ENCODE results near the gene PTCHD1.

Gene PTCHD1

GRCh38 chrX:23386726-23387125 is 52.1 kb downstream of the PTCHD1 start:
- Histone ChIP-seq H3K4me1 (ENCODE audit: control insufficient read depth, insufficient read depth, low read length) (no peaks in the 10 kb centered on the region), H3K9me3 (ENCODE audit: control insufficient read depth, low read length) (no peaks in the 10 kb centered on the region), H3K36me3 (ENCODE audit: control insufficient read depth, insufficient read depth, low read length) (no peaks in the 10 kb centered on the region), H3K4me3 (ENCODE audit: low read length) (no peak overlapping the region), H3K27me3 (ENCODE audit: control insufficient read depth, insufficient read depth, low read length) (no peaks in the 10 kb centered on the region), H3K9ac (ENCODE audit: low read length) (no peak overlapping the region)

- Histone ChIP-seq H3K36me3 (ENCODE audit: control insufficient read depth, insufficient read depth, low read length) (no peaks in the 10 kb centered on the region), H3K4me3 (ENCODE audit: low read length) (no peak overlapping the region), H3K9me3 (ENCODE audit: control insufficient read depth, low read length) (no peaks in the 10 kb centered on the region), H3K9ac (ENCODE audit: low read length) (no peak overlapping the region), H3K4me1 (ENCODE audit: control insufficient read depth, insufficient read depth, low read length) (no peaks in the 10 kb centered on the region), H3K27me3 (ENCODE audit: control insufficient read depth, insufficient read depth, low read length) (no peaks in the 10 kb centered on the region)
Observed at GRCh38 chrX:23387550-23388184, 53.0 kb downstream of the PTCHD1 start.

- no peaks in the 10 kb centered on the region for H3K9me3 ChIP-seq (ENCODE audit: control insufficient read depth, low read length)
- no peak overlapping the region for H3K9ac ChIP-seq (ENCODE audit: low read length)
- no peaks in the 10 kb centered on the region for H3K36me3 ChIP-seq (ENCODE audit: control insufficient read depth, insufficient read depth, low read length)
- no peak overlapping the region for H3K4me3 ChIP-seq (ENCODE audit: low read length)
- H3K27me3 ChIP-seq (ENCODE audit: control insufficient read depth, insufficient read depth, low read length): no peaks in the 10 kb centered on the region
- H3K4me1 ChIP-seq (ENCODE audit: control insufficient read depth, insufficient read depth, low read length): no peaks in the 10 kb centered on the region
Observed at GRCh38 chrX:23389196-23389792, 54.6 kb downstream of the PTCHD1 start.

- Histone ChIP-seq H3K27me3 (ENCODE audit: control insufficient read depth, insufficient read depth, low read length) (no peaks in the 10 kb centered on the region), H3K4me1 (ENCODE audit: control insufficient read depth, insufficient read depth, low read length) (no peaks in the 10 kb centered on the region), H3K9ac (ENCODE audit: low read length) (no peak overlapping the region), H3K9me3 (ENCODE audit: control insufficient read depth, low read length) (no peaks in the 10 kb centered on the region), H3K4me3 (ENCODE audit: low read length) (no peak overlapping the region), H3K36me3 (ENCODE audit: control insufficient read depth, insufficient read depth, low read length) (no peaks in the 10 kb centered on the region)
Observed at GRCh38 chrX:23390979-23391378, 56.3 kb downstream of the PTCHD1 start.

- Histone ChIP-seq H3K4me3 (ENCODE audit: low read length) (no peak overlapping the region), H3K9ac (ENCODE audit: low read length) (no peak overlapping the region), H3K9me3 (ENCODE audit: control insufficient read depth, low read length) (no peaks in the 10 kb centered on the region), H3K4me1 (ENCODE audit: control insufficient read depth, insufficient read depth, low read length) (no peaks in the 10 kb centered on the region), H3K36me3 (ENCODE audit: control insufficient read depth, insufficient read depth, low read length) (no peaks in the 10 kb centered on the region), H3K27me3 (ENCODE audit: control insufficient read depth, insufficient read depth, low read length) (no peaks in the 10 kb centered on the region)
Observed at GRCh38 chrX:23392195-23392594, 57.5 kb downstream of the PTCHD1 start.

GRCh38 chrX:23394421-23394820 is 59.8 kb downstream of the PTCHD1 start:
- no peak overlapping the region for H3K4me3 ChIP-seq (ENCODE audit: low read length)
- H3K36me3 ChIP-seq (ENCODE audit: control insufficient read depth, insufficient read depth, low read length): no peaks in the 10 kb centered on the region
- no peak overlapping the region for H3K9ac ChIP-seq (ENCODE audit: low read length)
- H3K27me3 ChIP-seq (ENCODE audit: control insufficient read depth, insufficient read depth, low read length): no peaks in the 10 kb centered on the region
- no peaks in the 10 kb centered on the region for H3K4me1 ChIP-seq (ENCODE audit: control insufficient read depth, insufficient read depth, low read length)
- no peaks in the 10 kb centered on the region for H3K9me3 ChIP-seq (ENCODE audit: control insufficient read depth, low read length)

- no peaks in the 10 kb centered on the region for H3K27me3 ChIP-seq (ENCODE audit: control insufficient read depth, insufficient read depth, low read length)
- no peak overlapping the region for H3K9ac ChIP-seq (ENCODE audit: low read length)
- no peaks in the 10 kb centered on the region for H3K9me3 ChIP-seq (ENCODE audit: control insufficient read depth, low read length)
- no peaks in the 10 kb centered on the region for H3K4me1 ChIP-seq (ENCODE audit: control insufficient read depth, insufficient read depth, low read length)
- H3K4me3 ChIP-seq (ENCODE audit: low read length): no peak overlapping the region
- H3K36me3 ChIP-seq (ENCODE audit: control insufficient read depth, insufficient read depth, low read length): no peaks in the 10 kb centered on the region
Observed at GRCh38 chrX:23396263-23396662, 61.6 kb downstream of the PTCHD1 start.

GRCh38 chrX:23398570-23398969 is 63.9 kb downstream of the PTCHD1 start:
- Histone ChIP-seq H3K27me3 (ENCODE audit: control insufficient read depth, insufficient read depth, low read length) (no peaks in the 10 kb centered on the region), H3K4me1 (ENCODE audit: control insufficient read depth, insufficient read depth, low read length) (no peaks in the 10 kb centered on the region), H3K36me3 (ENCODE audit: control insufficient read depth, insufficient read depth, low read length) (no peaks in the 10 kb centered on the region), H3K4me3 (ENCODE audit: low read length) (no peak overlapping the region), H3K9me3 (ENCODE audit: control insufficient read depth, low read length) (no peaks in the 10 kb centered on the region), H3K9ac (ENCODE audit: low read length) (no peak overlapping the region)

- H3K9ac ChIP-seq (ENCODE audit: low read length): no peak overlapping the region
- H3K9me3 ChIP-seq (ENCODE audit: control insufficient read depth, low read length): no peaks in the 10 kb centered on the region
- no peaks in the 10 kb centered on the region for H3K27me3 ChIP-seq (ENCODE audit: control insufficient read depth, insufficient read depth, low read length)
- H3K4me1 ChIP-seq (ENCODE audit: control insufficient read depth, insufficient read depth, low read length): no peaks in the 10 kb centered on the region
- H3K4me3 ChIP-seq (ENCODE audit: low read length): no peak overlapping the region
- H3K36me3 ChIP-seq (ENCODE audit: control insufficient read depth, insufficient read depth, low read length): no peaks in the 10 kb centered on the region
Observed at GRCh38 chrX:23403849-23404248, 69.2 kb downstream of the PTCHD1 start.

GRCh38 chrX:23422912-23423311 is 88.3 kb downstream of the PTCHD1 start:
- Histone ChIP-seq H3K9ac (ENCODE audit: low read length) (no peak overlapping the region), H3K27me3 (ENCODE audit: control insufficient read depth, insufficient read depth, low read length) (no peaks in the 10 kb centered on the region), H3K4me3 (ENCODE audit: low read length) (no peak overlapping the region), H3K36me3 (ENCODE audit: control insufficient read depth, insufficient read depth, low read length) (no peaks in the 10 kb centered on the region), H3K9me3 (ENCODE audit: control insufficient read depth, low read length) (no peaks in the 10 kb centered on the region), H3K4me1 (ENCODE audit: control insufficient read depth, insufficient read depth, low read length) (no peaks in the 10 kb centered on the region)

- H3K27me3 ChIP-seq (ENCODE audit: control insufficient read depth, insufficient read depth, low read length): no peaks in the 10 kb centered on the region
- peaks cover 20% of the 10 kb centered on the region for H3K4me1 ChIP-seq (ENCODE audit: control insufficient read depth, insufficient read depth, low read length)
- no peak overlapping the region for H3K4me3 ChIP-seq (ENCODE audit: low read length)
- no peaks in the 10 kb centered on the region for H3K9me3 ChIP-seq (ENCODE audit: control insufficient read depth, low read length)
- no peaks in the 10 kb centered on the region for H3K36me3 ChIP-seq (ENCODE audit: control insufficient read depth, insufficient read depth, low read length)
- H3K9ac ChIP-seq (ENCODE audit: low read length): no peak overlapping the region
Observed at GRCh38 chrX:23434356-23434884, 99.8 kb downstream of the PTCHD1 start.

GRCh38 chrX:23435108-23435507 is 100.5 kb downstream of the PTCHD1 start:
- Histone ChIP-seq H3K27me3 (ENCODE audit: control insufficient read depth, insufficient read depth, low read length) (no peaks in the 10 kb centered on the region), H3K9me3 (ENCODE audit: control insufficient read depth, low read length) (no peaks in the 10 kb centered on the region), H3K4me1 (ENCODE audit: control insufficient read depth, insufficient read depth, low read length) (peaks cover 20% of the 10 kb centered on the region), H3K9ac (ENCODE audit: low read length) (no peak overlapping the region), H3K36me3 (ENCODE audit: control insufficient read depth, insufficient read depth, low read length) (no peaks in the 10 kb centered on the region), H3K4me3 (ENCODE audit: low read length) (no peak overlapping the region)
